ENCODE data around the gene ZNF878.

The ZNF878 gene

DNA sequence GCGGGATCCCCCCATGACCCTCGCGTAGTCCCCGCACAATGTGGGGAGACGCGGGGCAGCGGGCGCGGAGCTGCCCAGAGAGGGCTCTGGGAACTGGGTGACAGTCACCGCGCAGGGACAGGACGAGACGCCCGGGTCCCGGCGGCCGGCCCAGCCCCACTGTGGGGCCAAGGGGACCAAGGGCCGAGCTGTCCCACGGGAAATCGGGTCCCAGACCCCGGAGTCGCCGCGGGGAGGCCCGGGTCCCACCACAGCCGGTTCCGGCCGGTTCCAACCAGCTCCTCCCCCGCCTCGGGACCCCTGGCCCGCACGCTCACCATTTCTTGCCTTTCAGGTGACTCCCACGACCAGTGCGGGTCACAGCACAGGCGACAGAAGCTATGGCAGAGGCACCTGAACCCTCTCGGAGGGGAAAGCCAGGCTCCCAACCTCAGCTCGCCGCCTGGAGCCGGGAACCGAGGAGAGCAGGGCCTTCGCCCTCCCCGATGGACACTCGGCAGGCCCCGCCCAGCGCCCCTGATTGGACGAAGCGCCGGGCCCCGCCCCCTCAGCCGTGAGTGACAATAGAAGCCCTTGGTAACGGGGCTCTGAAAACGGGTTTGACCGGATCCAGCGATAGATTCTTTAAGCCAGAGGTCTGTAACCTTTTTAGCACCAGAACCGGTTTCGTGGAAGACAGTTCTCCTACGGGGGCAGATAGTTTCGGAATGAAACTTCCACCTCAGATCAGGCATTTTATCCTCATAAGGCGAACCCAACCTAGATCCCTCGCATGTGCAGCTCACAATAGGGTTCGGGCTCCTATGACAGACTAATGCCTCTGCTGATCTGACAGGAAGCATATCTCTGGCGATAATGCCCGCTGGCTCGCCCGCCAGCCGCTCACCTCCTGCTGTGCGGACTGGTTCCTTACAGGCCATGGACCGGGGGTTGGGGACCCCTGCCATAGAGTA is 17.3 kb downstream of the ZNF878 start, which contains the start of gene ZNF433:
ZNF433 (minus strand) TSS at position 460 of the 953 bp plus-strand sequence; CDS start at position 320, 140 bp downstream.
- peak; percentile 74 to 77 for DNase-seq (ENCODE audit: low read depth in 2 of 2)

DNA sequence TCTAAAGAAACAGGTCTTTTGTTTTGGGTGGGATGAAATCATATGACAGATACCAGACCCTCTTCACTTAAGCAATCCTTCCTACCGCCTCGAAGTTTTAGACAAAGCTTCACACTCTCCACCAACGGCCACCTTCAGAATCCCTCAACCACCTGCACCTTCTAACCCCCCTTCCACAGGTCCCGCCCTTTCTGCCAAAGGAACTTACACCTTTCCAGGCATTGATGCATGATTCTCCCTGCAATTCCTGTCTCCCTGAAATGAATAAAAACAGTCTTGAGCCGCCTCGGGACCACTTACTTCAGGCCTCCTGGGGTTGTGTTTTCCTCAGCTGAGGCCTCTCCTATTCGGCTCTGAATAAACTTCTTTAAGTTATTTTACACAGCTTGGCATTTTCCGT is 18.1 kb downstream of the ZNF878 start:
- DNase-seq (ENCODE audit: low read depth in 2 of 2), result no peak

DNA sequence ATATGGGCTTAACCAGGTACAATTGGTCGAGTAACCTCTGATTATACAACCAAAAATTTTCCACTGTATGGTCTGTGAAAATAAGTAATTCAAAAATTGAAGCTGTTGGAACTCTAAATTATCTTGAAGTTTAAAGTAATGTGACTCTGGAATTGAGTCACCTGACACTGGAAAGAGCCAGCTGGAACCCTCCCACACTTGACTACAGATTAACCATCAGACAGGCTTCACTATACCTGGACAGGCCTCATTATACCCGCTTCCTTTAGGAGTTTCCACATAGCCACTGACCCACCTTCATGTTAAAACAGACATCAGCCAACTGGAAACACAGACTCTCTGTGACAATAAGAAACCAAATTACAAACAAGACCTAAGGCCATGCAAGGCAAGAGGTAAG is 18.6 kb downstream of the ZNF878 start:
- no peak for DNase-seq (ENCODE audit: low read depth in 2 of 2)

DNA sequence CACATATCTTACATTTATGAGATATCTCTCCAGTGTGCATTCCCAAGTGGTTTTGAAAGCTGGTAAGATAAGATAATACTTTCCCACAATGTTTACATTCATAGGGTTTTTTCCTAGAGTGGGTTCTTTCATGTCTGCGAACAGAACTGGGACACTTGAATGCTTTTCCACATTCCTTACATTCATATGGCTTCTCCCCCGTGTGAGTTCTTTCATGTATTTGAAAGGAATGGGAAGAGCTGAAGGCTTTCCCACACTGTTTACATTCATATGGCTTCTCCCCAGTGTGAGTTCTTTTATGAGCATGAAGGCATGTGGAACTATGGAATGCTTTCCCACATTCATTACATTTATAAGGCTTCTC is 37.0 kb downstream of the ZNF878 start:
- no peak for DNase-seq (ENCODE audit: low read depth in 2 of 2)

DNA sequence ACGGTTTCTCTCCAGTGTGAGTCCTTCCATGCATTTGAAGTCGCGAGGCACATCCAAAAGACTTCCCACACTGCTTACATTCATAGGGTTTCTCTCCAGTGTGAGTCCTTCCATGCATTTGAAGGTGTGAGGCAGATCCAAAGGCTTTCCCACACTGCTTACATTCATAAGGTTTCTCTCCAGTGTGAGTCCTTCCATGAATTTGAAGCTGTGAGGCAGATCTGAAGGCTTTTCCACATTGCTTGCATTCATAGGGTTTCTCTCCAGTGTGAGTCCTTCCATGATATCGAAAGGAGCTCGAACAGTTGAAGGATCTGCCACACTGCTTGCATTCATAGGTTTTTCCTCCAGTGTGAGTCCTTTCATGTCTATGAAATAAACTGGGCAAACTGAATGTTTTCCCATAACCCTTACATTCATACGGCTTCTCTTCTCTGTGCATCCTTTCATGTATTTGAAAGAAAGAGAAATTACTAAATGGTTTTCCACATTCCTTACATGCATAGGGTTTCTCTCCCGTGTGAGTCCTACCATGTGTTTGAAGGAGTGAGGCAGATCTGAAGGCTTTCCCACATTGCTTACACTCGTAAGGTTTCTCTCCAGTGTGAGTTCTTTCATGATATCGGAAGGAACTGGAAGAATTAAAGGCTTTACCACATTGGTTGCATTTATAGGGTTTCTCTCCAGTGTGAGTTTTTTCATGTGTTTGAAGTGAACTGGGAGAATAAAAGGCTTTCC is 37.6 kb downstream of the ZNF878 start:
- DNase-seq (ENCODE audit: low read depth in 2 of 2), result no peak

DNA sequence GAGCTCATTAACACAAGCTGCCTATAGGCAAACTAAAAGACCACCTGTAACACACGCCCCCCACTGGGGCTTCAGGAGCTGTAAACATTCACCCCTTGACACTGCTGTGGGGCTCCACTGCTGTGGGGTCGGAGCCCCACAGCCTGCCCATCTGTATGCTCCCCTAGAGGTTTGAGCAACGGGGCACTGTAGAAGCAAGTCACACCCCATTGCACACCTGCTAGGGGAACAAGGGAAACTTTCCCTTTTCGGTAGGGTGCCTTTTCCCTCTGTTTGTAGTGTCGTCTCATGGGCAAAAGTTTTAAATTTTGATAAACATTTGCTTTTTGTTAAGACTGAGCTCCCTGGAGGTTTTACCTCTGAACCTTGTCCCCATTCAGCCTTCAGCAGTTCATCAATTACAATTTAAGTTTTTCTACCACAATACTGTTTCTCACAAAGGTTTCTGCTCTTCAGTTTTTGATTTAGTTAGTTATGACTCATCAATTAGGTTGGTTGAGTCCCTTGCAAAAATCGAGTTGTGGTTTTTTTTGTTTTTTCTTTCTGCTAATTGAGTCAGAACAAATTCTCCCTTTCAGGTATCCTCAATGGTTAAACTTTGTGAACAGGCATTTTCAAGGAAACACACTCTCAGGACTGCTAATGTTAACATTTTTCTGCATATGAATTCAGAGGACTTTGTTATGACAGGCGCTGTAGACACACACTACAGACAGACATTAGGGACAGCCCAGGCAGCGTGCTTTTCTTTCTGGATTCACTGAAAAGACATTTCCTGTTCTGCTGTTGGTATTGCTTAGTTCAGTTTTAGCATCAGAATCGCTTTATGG is 52.4 kb downstream of the ZNF878 start:
- no peak for DNase-seq (ENCODE audit: low read depth in 2 of 2)

DNA sequence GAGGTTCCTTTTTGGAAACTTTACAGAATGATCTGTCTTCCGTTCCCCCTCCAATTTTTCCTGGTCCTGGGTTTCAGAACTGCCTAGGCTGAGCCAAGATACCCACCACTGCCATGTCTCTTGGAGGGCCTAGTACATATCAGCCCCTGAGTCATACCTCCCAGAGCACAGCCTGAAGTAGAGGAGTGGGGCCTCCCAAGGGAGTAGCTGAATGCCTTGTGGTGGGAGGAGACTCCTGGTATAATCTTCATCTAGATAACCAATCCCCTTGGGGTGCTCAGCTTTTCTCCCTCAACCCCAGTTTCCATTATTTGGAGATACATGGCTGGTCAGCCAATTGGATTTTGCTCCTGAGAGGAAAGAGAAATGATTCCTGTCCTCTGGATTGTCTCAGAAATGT is 57.6 kb downstream of the ZNF878 start:
- DNase-seq (ENCODE audit: low read depth in 2 of 2), result no peak

Data from stimulated activated CD4-positive, alpha-beta T cell treated with anti-CD3 and anti-CD28 coated beads, Interleukin-4, amount 100 ng/mL, for 48 hours (primary cell).